Measurements from ENCODE around the gene MLLT11. TPM values are rescaled to one million over a fixed set of nuclear protein-coding genes. Genes with fewer than 3 reads are reported as not detected.

MLLT11 gene
- total and polyA plus RNA-seq, 2 of the 4 experiments (the other 2 are of a cell fraction): 3.6 to 17.5 TPM

- no peak for TF ChIP-seq MAFK (IDR thresholded peaks at IDR 0.05; ENCODE audit: low read depth, low read length)
Observed at GRCh38 chr1:151024540-151025146, 35.6 kb upstream of the MLLT11 start (continued).

- Histone ChIP-seq H4K91ac (ENCODE audit: insufficient read depth, low read depth, low read length) (no peak overlapping the region), H3K9ac (ENCODE audit: low read depth, low read length) (no peak overlapping the region), H3K27me3 (ENCODE audit: control insufficient read depth, insufficient read depth, low read length) (no peaks in the 10 kb centered on the region), H4K20me1 (ENCODE audit: insufficient read depth, low read length) (no peaks in the 10 kb centered on the region; the same call in 1 of the 2 replicates), H4K5ac (ENCODE audit: low read depth, low read length) (no peak overlapping the region), H2BK5ac (ENCODE audit: low read depth, low read length, poor library complexity, severe bottlenecking) (no peak overlapping the region), H3K4me2 (ENCODE audit: low read depth, low read length) (no peak overlapping the region), H3K9me1 (ENCODE audit: insufficient read depth, low read length) (no peaks in the 10 kb centered on the region), H4K8ac (ENCODE audit: low read depth in 2 of 2, low read length in 2 of 2) (no peak overlapping the region), H3K27ac (ENCODE audit: insufficient read depth, low read length) (no peak overlapping the region), H2BK15ac (ENCODE audit: low read depth, low read length) (no peak overlapping the region), H3K4me3 (ENCODE audit: insufficient read depth, low read depth, low read length) (no peak overlapping the region), H3K56ac (ENCODE audit: extremely low read depth, insufficient read depth, low read length) (no peak overlapping the region), H2BK20ac (ENCODE audit: low read depth, low read length) (no peak overlapping the region), H3K23ac (ENCODE audit: low read depth, low read length) (no peak overlapping the region), H3K4ac (ENCODE audit: low read depth, low read length) (no peak overlapping the region), H3K36me3 (ENCODE audit: control insufficient read depth, insufficient read depth, low read length) (peaks cover 18% of the 10 kb centered on the region), H3K14ac (replicated peaks; ENCODE audit: low read depth, low read length) (no peak overlapping the region), H2BK120ac (ENCODE audit: low read depth, low read length) (no peak overlapping the region), H2AK9ac (replicated peaks; ENCODE audit: low read depth, low read length, poor library complexity) (no peak overlapping the region), H3K9me3 (ENCODE audit: control insufficient read depth, insufficient read depth, low read length) (no peaks in the 10 kb centered on the region), H2AFZ (replicated peaks; ENCODE audit: low read length, poor library complexity) (no peak overlapping the region), H2AK5ac (ENCODE audit: low read depth, low read length) (no peak overlapping the region), H3K79me1 (ENCODE audit: low read depth in 1 of 2, low read length in 2 of 2) (no peaks in the 10 kb centered on the region; a peak in 1 of 4 replicates), H3K4me1 (ENCODE audit: control insufficient read depth, insufficient read depth, low read length) (no peaks in the 10 kb centered on the region), H3K18ac (ENCODE audit: low read depth, low read length) (no peak overlapping the region)
- no peak for ATAC-seq (ENCODE audit: low read depth)
- dilution Hi-C loops (cut with HindIII; ENCODE audit: low sequenced_read_pairs, unreplicated experiment): no loop called here
- TF ChIP-seq CTCF (conservative IDR thresholded peaks at IDR 0.05; ENCODE audit: low read depth, low read length): no peak
- no peak for TF ChIP-seq NFE2L2 (IDR thresholded peaks at IDR 0.05; ENCODE audit: low read depth, low read length)
- no peak for TF ChIP-seq FOS (IDR thresholded peaks at IDR 0.05; ENCODE audit: low read depth, low read length)
- no peak for TF ChIP-seq RCOR1 (IDR thresholded peaks at IDR 0.05; ENCODE audit: insufficient replicate concordance, low read length)
- TF ChIP-seq BHLHE40 (IDR thresholded peaks at IDR 0.05; ENCODE audit: low read depth, low read length): no peak
- no peak for TF ChIP-seq SMC3 (IDR thresholded peaks at IDR 0.05; ENCODE audit: low read depth, low read length)
- no peak for TF ChIP-seq CEBPB (IDR thresholded peaks at IDR 0.05; ENCODE audit: low read depth, low read length)
- TF ChIP-seq USF2 (IDR thresholded peaks at IDR 0.05; ENCODE audit: low read depth, low read length): no peak
- ChIA-PET POLR2A (ENCODE audit: unreplicated experiment) (no interaction called here), CTCF (interaction anchor here (0.6 kb wide), 1 partner anchor 72 kb away, joined by 3 read pairs; no protein-coding TSS in a partner anchor)
- no TSS peak for BruUV-seq (replicated peaks)
- in situ Hi-C loops (cut with MboI; ENCODE audit: low sequenced_read_pairs): no loop called here
- no peak for DNase-seq
- intact Hi-C loops (cut with micrococcal nuclease): no loop called here
Observed at GRCh38 chr1:151026460-151026859, 33.7 kb upstream of the MLLT11 start.

All from IMR-90 (cell line).